ENCODE data around the gene LHPP.

DNA sequence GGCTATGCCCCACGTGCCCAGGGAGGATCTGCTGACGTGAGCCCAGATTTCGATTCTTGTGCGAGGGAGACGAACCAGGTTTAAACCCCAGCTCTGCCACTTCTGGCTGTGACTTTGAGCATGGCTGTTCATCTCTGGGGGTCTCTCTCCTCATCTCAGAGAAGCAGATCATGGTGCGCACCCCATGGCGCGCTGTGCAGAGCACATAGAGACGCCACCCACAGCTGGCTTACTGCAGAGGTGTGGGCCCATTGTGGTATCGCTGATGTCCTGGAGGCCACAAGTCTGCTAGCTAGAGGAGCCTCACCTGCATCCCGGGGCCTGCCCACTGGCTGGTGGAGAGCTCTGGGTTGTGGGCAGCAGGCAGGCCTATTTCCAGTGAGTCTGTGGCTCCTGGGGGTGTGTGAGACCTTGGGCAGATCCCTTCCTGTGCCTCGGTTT lies 140.5 kb downstream of the LHPP start:
- no peak for TF ChIP-seq POLR2AphosphoS5 (IDR thresholded peaks at IDR 0.05)
- TF ChIP-seq, protein P1, sequence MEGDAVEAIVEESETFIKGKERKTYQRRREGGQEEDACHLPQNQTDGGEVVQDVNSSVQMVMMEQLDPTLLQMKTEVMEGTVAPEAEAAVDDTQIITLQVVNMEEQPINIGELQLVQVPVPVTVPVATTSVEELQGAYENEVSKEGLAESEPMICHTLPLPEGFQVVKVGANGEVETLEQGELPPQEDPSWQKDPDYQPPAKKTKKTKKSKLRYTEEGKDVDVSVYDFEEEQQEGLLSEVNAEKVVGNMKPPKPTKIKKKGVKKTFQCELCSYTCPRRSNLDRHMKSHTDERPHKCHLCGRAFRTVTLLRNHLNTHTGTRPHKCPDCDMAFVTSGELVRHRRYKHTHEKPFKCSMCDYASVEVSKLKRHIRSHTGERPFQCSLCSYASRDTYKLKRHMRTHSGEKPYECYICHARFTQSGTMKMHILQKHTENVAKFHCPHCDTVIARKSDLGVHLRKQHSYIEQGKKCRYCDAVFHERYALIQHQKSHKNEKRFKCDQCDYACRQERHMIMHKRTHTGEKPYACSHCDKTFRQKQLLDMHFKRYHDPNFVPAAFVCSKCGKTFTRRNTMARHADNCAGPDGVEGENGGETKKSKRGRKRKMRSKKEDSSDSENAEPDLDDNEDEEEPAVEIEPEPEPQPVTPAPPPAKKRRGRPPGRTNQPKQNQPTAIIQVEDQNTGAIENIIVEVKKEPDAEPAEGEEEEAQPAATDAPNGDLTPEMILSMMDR (IDR thresholded peaks at IDR 0.05) = no peak
